ENCODE measurements around the gene PREB. TPM values are rescaled to one million over a fixed set of nuclear protein-coding genes. Genes with fewer than 3 reads are reported as not detected.
A peak's percentile ranks its signal among the peaks of the same experiment; 100 is the strongest.

PREB gene
- total and polyA plus RNA-seq, 2 of the 13 experiments (the other 11 are each of a cell fraction or from before 2014, with no cell fraction given): 112 to 192 TPM

DNA sequence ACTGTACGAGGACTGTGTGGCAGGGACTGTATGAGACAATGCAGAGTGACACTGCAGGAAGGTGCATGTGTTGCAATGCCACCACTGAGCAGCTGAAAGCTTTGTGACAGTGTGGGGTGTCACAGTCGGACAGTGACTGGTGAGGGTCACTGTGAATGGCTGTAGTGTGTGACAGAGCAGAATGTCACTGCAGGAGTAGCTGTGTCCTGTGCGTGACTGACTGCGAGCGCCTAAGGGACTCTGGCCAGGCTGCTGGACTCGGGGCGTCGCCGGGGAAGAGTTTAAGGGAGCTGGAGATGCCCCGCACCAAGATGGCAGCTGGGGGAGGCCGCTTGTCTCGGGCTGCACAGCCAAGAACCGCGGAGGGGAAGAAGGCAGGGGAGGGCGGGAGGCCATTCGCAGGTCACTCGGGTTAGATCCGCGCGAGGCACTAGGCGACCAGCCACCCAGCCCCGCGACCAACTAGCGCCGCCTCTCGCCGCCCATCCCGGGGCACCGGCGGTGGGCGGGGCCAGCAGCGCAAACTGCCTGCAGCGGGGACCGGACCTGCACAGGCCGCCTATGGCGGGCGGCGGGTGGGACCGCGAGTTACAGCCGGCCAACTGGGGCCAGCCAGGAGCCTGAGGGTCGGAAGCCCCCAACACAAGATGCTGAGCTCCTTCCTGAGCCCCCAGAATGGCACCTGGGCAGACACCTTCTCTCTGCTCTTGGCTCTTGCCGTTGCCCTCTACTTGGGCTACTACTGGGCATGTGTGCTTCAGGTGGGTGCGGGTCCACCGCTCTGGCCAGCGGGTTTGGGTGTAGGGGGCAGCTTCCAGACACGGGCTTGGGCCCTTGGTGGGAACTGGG, 10.9 kb downstream of the PREB start, which contains the start of gene ABHD1 (continued):
- TF ChIP-seq ZBTB38 (CRISPR knock-in tag; IDR thresholded peaks at IDR 0.05) (peak; percentile 72), ZNF629 (CRISPR knock-in tag; conservative IDR thresholded peaks at IDR 0.05) (no peak), ZNF292 (CRISPR knock-in tag; IDR thresholded peaks at IDR 0.05; ENCODE audit: borderline replicate concordance, low read depth) (peak; percentile 94), ZNF678 (CRISPR knock-in tag; IDR thresholded peaks at IDR 0.05) (no peak; the same call in 1 of the 2 replicates), ZBTB49 (CRISPR knock-in tag; IDR thresholded peaks at IDR 0.05; ENCODE audit: borderline replicate concordance) (no peak), ZNF205 (CRISPR knock-in tag; IDR thresholded peaks at IDR 0.05) (0 out of 2 replicates have a peak, but pooled peaks have one; percentile 1), HES4 (CRISPR knock-in tag; IDR thresholded peaks at IDR 0.05; ENCODE audit: borderline replicate concordance) (peak; percentile 78), POGZ (CRISPR knock-in tag; IDR thresholded peaks at IDR 0.05) (peak; percentile 62; the same call in 1 of the 2 replicates), ZFP62 (CRISPR knock-in tag; IDR thresholded peaks at IDR 0.05) (no peak), LRRFIP1 (CRISPR knock-in tag; conservative IDR thresholded peaks at IDR 0.05) (no peak), DBP (CRISPR knock-in tag; IDR thresholded peaks at IDR 0.05; ENCODE audit: not compliant biosample characterization) (no peak), RXRA (CRISPR knock-in tag; IDR thresholded peaks at IDR 0.05) (peak; percentile 46), NR2F2 (IDR thresholded peaks at IDR 0.05; ENCODE audit: borderline replicate concordance, low read depth) (no peak), CHCHD3 (CRISPR knock-in tag; IDR thresholded peaks at IDR 0.05) (no peak), BATF2 (CRISPR knock-in tag; IDR thresholded peaks at IDR 0.05) (no peak), ZBTB43 (CRISPR knock-in tag; conservative IDR thresholded peaks at IDR 0.05) (peak; percentile 49; the same call in 1 of the 2 replicates), XRCC5 (optimal IDR thresholded peaks at IDR 0.05; ENCODE audit: low read length) (no peak), PLRG1 (conservative IDR thresholded peaks at IDR 0.05) (no peak), IRF9 (CRISPR knock-in tag; IDR thresholded peaks at IDR 0.05; ENCODE audit: borderline replicate concordance) (peak; percentile 71; the same call in 1 of the 2 replicates), ZNF10 (CRISPR knock-in tag; IDR thresholded peaks at IDR 0.05; ENCODE audit: borderline replicate concordance, low read depth) (no peak)

Data from HepG2 (cell line).